ENCODE measurements around the gene SHISA6. TPM values are rescaled to one million over a fixed set of nuclear protein-coding genes. Genes with fewer than 3 reads are reported as not detected.

SHISA6 gene
- total RNA-seq, 1 experiment from 2014 or later, result 2.9 TPM

DNA sequence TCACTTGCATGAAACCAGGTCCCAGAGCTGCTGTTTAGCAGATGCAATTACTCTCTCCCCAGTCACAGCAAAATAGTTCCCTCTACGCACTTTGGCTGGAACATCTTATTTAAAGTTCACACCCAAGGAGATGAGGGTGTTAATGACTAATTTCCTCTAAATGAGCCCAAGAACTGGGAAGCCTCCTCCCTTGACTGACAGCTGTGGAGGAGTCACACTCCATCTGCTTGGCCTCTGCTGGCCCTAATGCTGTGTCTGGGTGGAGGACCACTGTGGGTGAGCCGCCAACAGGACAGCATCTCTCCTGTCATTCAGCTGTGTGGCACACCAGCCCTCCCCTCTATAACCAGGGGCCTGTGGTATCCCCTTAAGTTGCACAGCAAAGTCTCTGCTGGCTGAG lies 115.4 kb downstream of the SHISA6 start:
- no peak for DNase-seq
- Histone ChIP-seq H2BK5ac (ENCODE audit: insufficient read length, low read length) (no peak overlapping the region), H3K4me2 (ENCODE audit: insufficient read depth, insufficient read length, low read length) (no peak overlapping the region), H3T11ph (ENCODE audit: low read length) (no peak overlapping the region), H3K79me2 (ENCODE audit: insufficient read depth, low read length) (no peaks in the 10 kb centered on the region), H2AFZ (ENCODE audit: low read length) (no peak overlapping the region), H3K4ac (ENCODE audit: low read depth, low read length) (no peak overlapping the region), H3K14ac (ENCODE audit: insufficient read depth, low read length) (no peak overlapping the region; the same call in 1 of the 2 replicates), H2AK5ac (ENCODE audit: insufficient read length, low read length) (no peak overlapping the region), H3K27ac (ENCODE audit: insufficient read length, low read depth, low read length) (no peak overlapping the region), H3K23me2 (ENCODE audit: insufficient read length, low read depth, low read length, poor library complexity, severe bottlenecking) (no peaks in the 10 kb centered on the region), H2BK120ac (ENCODE audit: low read depth, low read length, poor library complexity, severe bottlenecking) (no peak overlapping the region), H4K20me1 (ENCODE audit: control insufficient read depth, insufficient read depth, insufficient read length) (no peaks in the 10 kb centered on the region), H3K56ac (ENCODE audit: insufficient read length, low read depth, low read length) (no peak overlapping the region), H3K4me1 (ENCODE audit: insufficient read depth, low read length) (no peaks in the 10 kb centered on the region; the same call in 1 of the 2 replicates), H3K79me1 (ENCODE audit: insufficient read depth, low read depth, low read length, poor library complexity, severe bottlenecking) (no peaks in the 10 kb centered on the region), H3K27me3 (ENCODE audit: insufficient read depth, low read length) (no peaks in the 10 kb centered on the region), H2BK20ac (ENCODE audit: low read depth, low read length, poor library complexity, severe bottlenecking) (no peak overlapping the region), H3K9me3 (ENCODE audit: control insufficient read depth, low read depth, low read length) (no peaks in the 10 kb centered on the region), H3K23ac (ENCODE audit: insufficient read length, low read depth, low read length) (no peak overlapping the region), H4K5ac (ENCODE audit: insufficient read length, low read depth, low read length) (no peak overlapping the region), H2BK12ac (ENCODE audit: insufficient read length, low read depth, low read length) (no peak overlapping the region), H4K8ac (replicated peaks; ENCODE audit: insufficient read length, low read depth, low read length) (no peak overlapping the region), H4K91ac (ENCODE audit: insufficient read length, low read depth, low read length) (no peak overlapping the region), H3K18ac (ENCODE audit: insufficient read length, low read depth, low read length) (no peak overlapping the region), H2BK15ac (ENCODE audit: low read depth, low read length) (no peak overlapping the region; the same call in 1 of the 2 replicates), H3K9ac (ENCODE audit: extremely low read depth, insufficient read length, low read length) (no peak overlapping the region)
- no CpG with 5 or more reads among the region's 2 CpGs for WGBS (ENCODE audit: extremely low coverage, insufficient read length, low lambda C conversion rate)
- Mint-ChIP-seq H3K4me3 (no peak overlapping the region), H3K36me3 (ENCODE audit: insufficient read depth in 1 of 3, low read depth in 3 of 3) (no peaks in the 10 kb centered on the region), H3K27ac (no peak overlapping the region), H3K9me3 (no peaks in the 10 kb centered on the region), H3K4me1 (no peaks in the 10 kb centered on the region), H3K27me3 (ENCODE audit: low read depth) (no peaks in the 10 kb centered on the region)
- TF ChIP-seq, protein P1, sequence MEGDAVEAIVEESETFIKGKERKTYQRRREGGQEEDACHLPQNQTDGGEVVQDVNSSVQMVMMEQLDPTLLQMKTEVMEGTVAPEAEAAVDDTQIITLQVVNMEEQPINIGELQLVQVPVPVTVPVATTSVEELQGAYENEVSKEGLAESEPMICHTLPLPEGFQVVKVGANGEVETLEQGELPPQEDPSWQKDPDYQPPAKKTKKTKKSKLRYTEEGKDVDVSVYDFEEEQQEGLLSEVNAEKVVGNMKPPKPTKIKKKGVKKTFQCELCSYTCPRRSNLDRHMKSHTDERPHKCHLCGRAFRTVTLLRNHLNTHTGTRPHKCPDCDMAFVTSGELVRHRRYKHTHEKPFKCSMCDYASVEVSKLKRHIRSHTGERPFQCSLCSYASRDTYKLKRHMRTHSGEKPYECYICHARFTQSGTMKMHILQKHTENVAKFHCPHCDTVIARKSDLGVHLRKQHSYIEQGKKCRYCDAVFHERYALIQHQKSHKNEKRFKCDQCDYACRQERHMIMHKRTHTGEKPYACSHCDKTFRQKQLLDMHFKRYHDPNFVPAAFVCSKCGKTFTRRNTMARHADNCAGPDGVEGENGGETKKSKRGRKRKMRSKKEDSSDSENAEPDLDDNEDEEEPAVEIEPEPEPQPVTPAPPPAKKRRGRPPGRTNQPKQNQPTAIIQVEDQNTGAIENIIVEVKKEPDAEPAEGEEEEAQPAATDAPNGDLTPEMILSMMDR (conservative IDR thresholded peaks at IDR 0.05), result no peak
